ENCODE measurements around the gene SLC34A2. TPM values are rescaled to one million over a fixed set of nuclear protein-coding genes. Genes with fewer than 3 reads are reported as not detected.
"Not testable (repeated sequence)": the region's sequence is repeated elsewhere in the genome, so short reads cannot be mapped to it uniquely, and the experiment has no call there.

The SLC34A2 gene, protein sequence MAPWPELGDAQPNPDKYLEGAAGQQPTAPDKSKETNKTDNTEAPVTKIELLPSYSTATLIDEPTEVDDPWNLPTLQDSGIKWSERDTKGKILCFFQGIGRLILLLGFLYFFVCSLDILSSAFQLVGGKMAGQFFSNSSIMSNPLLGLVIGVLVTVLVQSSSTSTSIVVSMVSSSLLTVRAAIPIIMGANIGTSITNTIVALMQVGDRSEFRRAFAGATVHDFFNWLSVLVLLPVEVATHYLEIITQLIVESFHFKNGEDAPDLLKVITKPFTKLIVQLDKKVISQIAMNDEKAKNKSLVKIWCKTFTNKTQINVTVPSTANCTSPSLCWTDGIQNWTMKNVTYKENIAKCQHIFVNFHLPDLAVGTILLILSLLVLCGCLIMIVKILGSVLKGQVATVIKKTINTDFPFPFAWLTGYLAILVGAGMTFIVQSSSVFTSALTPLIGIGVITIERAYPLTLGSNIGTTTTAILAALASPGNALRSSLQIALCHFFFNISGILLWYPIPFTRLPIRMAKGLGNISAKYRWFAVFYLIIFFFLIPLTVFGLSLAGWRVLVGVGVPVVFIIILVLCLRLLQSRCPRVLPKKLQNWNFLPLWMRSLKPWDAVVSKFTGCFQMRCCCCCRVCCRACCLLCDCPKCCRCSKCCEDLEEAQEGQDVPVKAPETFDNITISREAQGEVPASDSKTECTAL
- under 1 TPM; 0.05 to 0.66 (median 0.10) TPM for total RNA-seq

- H3K4me3 ChIP-seq = peak within 1 kb of the TSS; percentile 4 to 22 (median 13)
- in situ Hi-C loops (cut with MboI; ENCODE audit: low pct_unique_long_range_greater_than_20kb in 2 of 9, low sequenced_read_pairs in 9 of 9, unreplicated experiment in 9 of 9) = no loop called here
- H3K27ac ChIP-seq = no peak within 1 kb of the TSS
- peak in 6 of 8 experiments; percentile 20 to 75 (median 46) for ATAC-seq (replicated peaks in 6 of 8)
- WGBS, 10 experiments = 3 to 80% (median 21%) methylated on average over 1 to 13 of the region's 71 CpGs; no CpG with 5 or more reads in 5 of the 10 experiments
- no peaks in the 10 kb centered on the region for H3K4me1 ChIP-seq (replicated peaks in 1 of 2)
Observed at GRCh38 chr4:25654971-25655963, at the start of gene SLC34A2. TSS of gene SLC34A2 (plus strand) at chr4:25655851. CDS start at chr4:25662501, 6,650 bp downstream.

DNA sequence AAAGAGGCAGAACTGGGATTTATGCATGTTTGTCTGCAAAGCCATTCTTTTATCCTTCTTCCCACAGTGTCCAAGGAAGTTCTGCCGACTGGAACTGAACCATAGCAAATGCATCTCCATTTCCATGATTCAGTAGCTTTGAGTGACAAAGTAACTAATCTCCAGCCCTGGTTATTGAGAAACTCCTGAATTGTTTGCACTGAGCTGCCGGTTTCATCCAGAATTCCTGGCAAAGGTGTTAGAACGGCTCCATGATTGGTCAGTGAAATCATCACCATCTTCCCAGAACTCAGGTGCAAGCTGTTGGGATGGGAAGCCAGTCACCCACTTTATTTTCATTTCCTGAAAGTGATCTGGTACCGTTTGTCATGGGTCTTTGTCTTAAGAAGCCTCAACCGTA, 47.0 kb upstream of the SLC34A2 start:
- H3K4me3 ChIP-seq = no peak overlapping the region
- 40 to 90% (median 77%) methylated on average over 1 to 4 of the region's 5 CpGs; no CpG with 5 or more reads in 3 of the 10 experiments for WGBS, 10 experiments

DNA sequence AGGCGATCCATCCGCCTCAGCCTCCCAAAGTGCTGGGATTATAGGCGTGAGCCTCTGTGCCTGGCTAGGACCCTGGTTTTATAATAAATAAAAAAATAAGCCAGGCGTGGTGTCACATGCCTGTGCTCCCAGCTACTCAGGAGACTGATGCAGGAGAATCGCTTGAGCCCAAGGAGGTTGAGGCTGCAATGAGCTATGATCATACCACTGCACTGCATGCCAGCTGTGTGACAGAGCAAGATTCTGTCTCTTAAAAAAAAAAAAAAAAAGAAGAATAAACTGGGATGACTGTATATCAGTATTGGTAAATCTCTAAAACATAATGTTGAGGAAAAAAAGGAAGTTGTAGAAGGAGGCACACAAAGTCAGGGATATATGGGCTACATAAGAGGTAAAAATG, 45.7 kb upstream of the SLC34A2 start:
- Histone ChIP-seq H3K4me1 (replicated peaks in 1 of 2) (no peaks in the 10 kb centered on the region), H3K4me3 (no peak overlapping the region), H3K27ac (no peak overlapping the region)
- ATAC-seq (replicated peaks in 6 of 8) = no peak
- in situ Hi-C loops (cut with MboI; ENCODE audit: low pct_unique_long_range_greater_than_20kb in 2 of 9, low sequenced_read_pairs in 9 of 9, unreplicated experiment in 9 of 9) = no loop called here
- 20 to 100% (median 75%) methylated on average over 1 to 5 of the region's 5 CpGs; no CpG with 5 or more reads in 4 of the 10 experiments for WGBS, 10 experiments

More for the DNA sequence above, 47.0 kb upstream of the SLC34A2 start:
- no peaks in the 10 kb centered on the region for H3K4me1 ChIP-seq (replicated peaks in 1 of 2)
- in situ Hi-C loops (cut with MboI; ENCODE audit: low pct_unique_long_range_greater_than_20kb in 2 of 9, low sequenced_read_pairs in 9 of 9, unreplicated experiment in 9 of 9) = no loop called here
- no peak for ATAC-seq (replicated peaks in 6 of 8)
- H3K27ac ChIP-seq = no peak overlapping the region

- H3K4me1 ChIP-seq (replicated peaks in 1 of 2); ATAC-seq (replicated peaks in 6 of 8); H3K4me3 ChIP-seq; H3K27ac ChIP-seq; in situ Hi-C loops (cut with MboI; ENCODE audit: low pct_unique_long_range_greater_than_20kb in 2 of 9, low sequenced_read_pairs in 9 of 9, unreplicated experiment in 9 of 9): not testable (repeated sequence)
- WGBS, 10 experiments = 40 to 100% (median 94%) methylated on average over 1 to 6 of the region's 9 CpGs; no CpG with 5 or more reads in 2 of the 10 experiments
Observed at GRCh38 chr4:25613613-25614012, 42.0 kb upstream of the SLC34A2 start.

DNA sequence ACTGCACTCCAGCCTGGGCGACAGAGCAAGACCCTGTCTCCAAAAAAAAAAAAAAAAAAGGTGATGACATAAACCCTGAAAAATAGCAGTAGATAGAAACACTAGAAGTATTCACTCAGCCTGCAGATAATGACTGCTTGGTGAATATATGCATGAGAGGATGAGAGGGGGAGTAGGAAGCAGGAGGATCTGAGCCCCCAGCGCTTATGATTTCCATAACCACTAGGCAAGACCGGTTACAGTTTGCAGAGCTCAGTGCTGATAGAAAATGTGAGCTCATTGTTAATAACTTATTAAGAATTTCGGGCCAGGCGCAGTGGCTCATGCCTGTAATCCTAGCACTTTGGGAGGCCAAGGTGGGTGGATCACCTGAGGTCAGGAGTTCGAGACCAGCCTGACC, 40.8 kb upstream of the SLC34A2 start:
- ATAC-seq (replicated peaks in 6 of 8) = peak in 1 of 8 experiments; percentile 63
- Histone ChIP-seq H3K4me3 (no peak overlapping the region), H3K27ac (no peak overlapping the region), H3K4me1 (replicated peaks in 1 of 2) (no peaks in the 10 kb centered on the region)
- 20 to 100% (median 83%) methylated on average over 1 to 5 of the region's 6 CpGs; no CpG with 5 or more reads in 2 of the 10 experiments for WGBS, 10 experiments
- in situ Hi-C loops (cut with MboI; ENCODE audit: low pct_unique_long_range_greater_than_20kb in 2 of 9, low sequenced_read_pairs in 9 of 9, unreplicated experiment in 9 of 9) = no loop called here

DNA sequence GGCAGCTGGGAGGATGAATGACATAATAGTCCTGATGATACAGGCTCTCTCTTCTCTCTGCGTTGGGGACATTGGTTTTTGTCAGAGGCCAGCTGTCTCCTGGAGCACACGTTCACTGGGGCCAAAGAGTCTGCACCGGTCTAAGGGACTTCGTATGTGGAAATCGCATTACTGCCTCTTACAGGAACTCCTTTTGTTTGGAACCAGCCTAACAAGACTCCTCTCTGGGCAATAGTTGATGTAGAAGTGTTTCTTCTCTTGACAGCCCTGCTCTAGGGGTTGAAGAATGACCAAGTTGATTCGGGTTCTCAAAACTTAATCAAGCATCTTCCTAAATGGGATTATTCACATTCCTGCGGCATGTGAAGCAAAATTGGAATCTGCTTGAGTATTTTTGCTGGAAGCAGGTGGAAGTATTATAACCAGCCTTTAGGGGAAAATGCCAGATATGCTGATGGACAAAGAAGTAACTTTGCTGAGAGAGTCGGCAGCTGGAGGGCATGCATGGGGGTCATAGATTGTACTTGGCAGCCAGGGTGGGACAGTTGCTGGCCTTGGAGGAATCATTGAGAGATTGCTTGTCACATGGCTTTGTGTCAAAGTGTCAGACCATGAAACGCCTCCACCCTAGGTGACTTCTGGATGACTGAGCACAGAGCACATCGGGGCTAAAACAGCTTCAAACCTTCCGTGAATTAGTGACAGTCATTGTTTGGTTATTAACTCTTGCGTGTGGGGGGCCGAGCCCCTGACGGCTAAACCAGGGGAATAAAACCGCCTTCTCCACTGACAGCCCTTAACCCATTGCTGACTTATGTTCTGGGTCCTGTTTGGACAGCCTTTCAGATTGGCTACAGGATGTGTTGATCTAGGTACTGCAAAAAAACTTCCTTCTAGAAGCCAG, 34.4 kb upstream of the SLC34A2 start:
- in situ Hi-C loops (cut with MboI; ENCODE audit: low pct_unique_long_range_greater_than_20kb in 2 of 9, low sequenced_read_pairs in 9 of 9, unreplicated experiment in 9 of 9) = no loop called here
- 0 to 40% (median 21%) methylated on average over 1 to 11 of the region's 15 CpGs; no CpG with 5 or more reads in 2 of the 10 experiments for WGBS, 10 experiments
- H3K4me1 ChIP-seq (replicated peaks in 1 of 2) = peaks cover 2 to 11% of the 10 kb centered on the region in 2 donors
- H3K4me3 ChIP-seq = no peak overlapping the region
- peak in 4 of 8 experiments; percentile 37 to 62 (median 54) for ATAC-seq (replicated peaks in 6 of 8)
- H3K27ac ChIP-seq = no peak overlapping the region

DNA sequence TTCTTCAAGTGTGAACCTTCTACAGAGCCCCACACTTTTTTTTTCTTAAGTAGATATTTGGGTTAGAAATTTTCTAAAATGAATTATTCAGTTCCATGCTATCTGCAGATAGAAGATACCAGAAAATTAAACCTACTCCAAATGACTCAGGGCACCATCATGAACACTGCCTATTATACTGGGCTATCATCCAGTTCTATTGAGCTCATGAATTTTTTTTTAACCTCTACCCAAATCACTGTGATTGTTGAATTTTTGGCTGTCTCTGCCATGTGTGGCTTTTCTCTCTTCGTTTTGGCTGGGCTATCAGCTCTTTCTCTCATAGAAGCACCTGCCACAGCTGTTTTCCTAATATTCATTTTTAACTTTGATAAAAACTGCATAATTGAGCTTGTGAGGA, 31.0 kb upstream of the SLC34A2 start:
- WGBS, 10 experiments = 0 to 89% (median 66%) methylated on average over 1 of the region's 1 CpG; no CpG with 5 or more reads in 2 of the 10 experiments
- no peak for ATAC-seq (replicated peaks in 6 of 8)
- no peak overlapping the region for H3K4me3 ChIP-seq
- in situ Hi-C loops (cut with MboI; ENCODE audit: low pct_unique_long_range_greater_than_20kb in 2 of 9, low sequenced_read_pairs in 9 of 9, unreplicated experiment in 9 of 9) = no loop called here
- H3K4me1 ChIP-seq (replicated peaks in 1 of 2) = peaks cover 2 to 11% of the 10 kb centered on the region in 2 donors
- H3K27ac ChIP-seq = no peak overlapping the region

DNA sequence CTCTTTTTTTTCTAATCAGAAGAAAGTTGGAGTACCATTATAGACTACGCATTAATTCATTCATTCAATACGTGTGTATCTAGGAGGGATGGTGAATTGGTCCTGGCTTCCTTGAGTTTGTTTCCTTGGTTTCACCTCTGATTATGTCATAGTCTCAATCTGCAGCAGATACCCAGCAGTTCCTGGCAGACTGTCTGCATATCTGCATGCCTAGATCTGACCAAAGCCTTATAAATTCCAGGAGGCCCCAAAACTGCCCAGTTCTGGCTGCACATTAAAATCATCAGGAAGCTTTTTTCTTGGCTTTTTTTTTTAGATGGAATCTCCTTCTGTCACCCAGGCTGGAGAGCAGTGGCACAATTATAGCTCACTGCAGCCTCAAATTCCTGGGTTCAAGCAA, 27.2 kb upstream of the SLC34A2 start:
- no peak overlapping the region for H3K27ac ChIP-seq
- peaks cover 2 to 3% of the 10 kb centered on the region in 2 donors for H3K4me1 ChIP-seq (replicated peaks in 1 of 2)
- in situ Hi-C loops (cut with MboI; ENCODE audit: low pct_unique_long_range_greater_than_20kb in 2 of 9, low sequenced_read_pairs in 9 of 9, unreplicated experiment in 9 of 9) = no loop called here
- ATAC-seq (replicated peaks in 6 of 8) = no peak
- WGBS, 10 experiments = 73 to 100% (median 85%) methylated on average over 2 of the region's 2 CpGs; no CpG with 5 or more reads in 6 of the 10 experiments
- no peak overlapping the region for H3K4me3 ChIP-seq

DNA sequence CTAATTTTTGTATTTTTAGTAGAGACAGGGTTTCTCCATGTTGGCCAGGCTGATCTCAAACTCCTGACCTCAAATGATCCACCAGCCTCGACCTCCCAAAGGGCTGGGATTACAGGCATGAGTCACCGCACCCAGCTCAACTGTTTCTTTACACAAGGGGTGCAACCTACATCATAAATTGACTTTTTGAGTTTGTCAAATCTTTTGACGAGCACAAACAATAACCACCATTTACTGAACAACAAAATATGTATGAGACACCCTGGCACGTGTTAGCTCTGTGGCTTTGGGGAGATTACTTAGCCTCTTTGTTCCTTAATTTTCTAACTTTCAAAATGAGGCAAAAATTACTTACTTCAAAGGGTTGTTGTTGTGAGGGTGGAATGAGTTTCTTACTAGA, 23.5 kb upstream of the SLC34A2 start:
- WGBS, 10 experiments = 28 to 100% (median 73%) methylated on average over 1 to 4 of the region's 4 CpGs; no CpG with 5 or more reads in 2 of the 10 experiments
- no peak overlapping the region for H3K4me3 ChIP-seq
- H3K27ac ChIP-seq = no peak overlapping the region
- in situ Hi-C loops (cut with MboI; ENCODE audit: low pct_unique_long_range_greater_than_20kb in 2 of 9, low sequenced_read_pairs in 9 of 9, unreplicated experiment in 9 of 9) = no loop called here
- H3K4me1 ChIP-seq (replicated peaks in 1 of 2) = no peaks in the 10 kb centered on the region
- ATAC-seq (replicated peaks in 6 of 8) = no peak

DNA sequence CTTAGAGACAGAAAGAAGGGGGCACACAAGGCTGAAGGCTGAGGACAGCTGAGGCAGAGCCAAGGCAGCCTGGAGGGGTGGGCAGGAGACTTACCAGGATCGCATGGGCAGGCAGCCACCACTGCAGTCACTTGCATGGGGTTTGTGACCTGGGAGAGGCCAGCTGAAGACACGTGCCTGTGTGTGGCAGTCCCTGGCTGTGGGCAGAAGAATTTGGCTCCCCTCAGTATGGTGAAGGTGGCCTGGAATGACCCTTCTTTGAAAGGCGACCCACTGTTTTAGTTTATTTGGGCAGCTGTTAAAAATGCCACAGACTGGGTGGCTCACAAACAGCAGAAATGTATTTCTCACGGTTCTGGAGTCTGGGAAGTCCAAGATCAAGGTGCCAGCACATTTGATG, 22.1 kb upstream of the SLC34A2 start:
- H3K4me3 ChIP-seq = no peak overlapping the region
- 0 to 100% (median 68%) methylated on average over 1 to 4 of the region's 4 CpGs; no CpG with 5 or more reads in 2 of the 10 experiments for WGBS, 10 experiments
- no peak overlapping the region for H3K27ac ChIP-seq
- no peaks in the 10 kb centered on the region for H3K4me1 ChIP-seq (replicated peaks in 1 of 2)
- no peak for ATAC-seq (replicated peaks in 6 of 8)
- in situ Hi-C loops (cut with MboI; ENCODE audit: low pct_unique_long_range_greater_than_20kb in 2 of 9, low sequenced_read_pairs in 9 of 9, unreplicated experiment in 9 of 9) = no loop called here

- in situ Hi-C loops (cut with MboI; ENCODE audit: low pct_unique_long_range_greater_than_20kb in 2 of 9, low sequenced_read_pairs in 9 of 9, unreplicated experiment in 9 of 9) = no loop called here
- WGBS, 10 experiments = 38 to 100% (median 60%) methylated on average over 1 to 4 of the region's 4 CpGs
- ATAC-seq (replicated peaks in 6 of 8) = no peak
Observed at GRCh38 chr4:25635501-25635900, 20.1 kb upstream of the SLC34A2 start.

More at GRCh38 chr4:25635501-25635900, 20.1 kb upstream of the SLC34A2 start:
- Histone ChIP-seq H3K4me3 (no peak overlapping the region), H3K4me1 (replicated peaks in 1 of 2) (no peaks in the 10 kb centered on the region), H3K27ac (no peak overlapping the region)
